Neuronal stem cell (in vitro differentiated cells): ENCODE results near the gene AUTS2.
A peak's percentile ranks its signal among the peaks of the same experiment; 100 is the strongest.

ENCODE experiments used
- DNase-seq: peaks from one replicate; pipeline ENCODE4 v3.0.0-alpha.2; 2013; ENCODE audit warnings: low spot score
- H2AFZ ChIP-seq: one replicate; pipeline ENCODE4 v1.6.1; 2013; ENCODE audit warnings: mild to moderate bottlenecking, low read length, inconsistent platforms
- H2AK5ac ChIP-seq: 2 replicates; pipeline ENCODE4 v1.6.1; 2013; ENCODE audit warnings: low read depth, mild to moderate bottlenecking, inconsistent platforms, low read length, moderate library complexity, mixed read lengths
- H2BK120ac ChIP-seq: 2 replicates; pipeline ENCODE4 v1.6.1; 2013; ENCODE audit warnings: low read depth, mild to moderate bottlenecking, inconsistent platforms, low read length, moderate library complexity, mixed read lengths
- H2BK12ac ChIP-seq: one replicate; pipeline ENCODE4 v1.6.1; 2013; ENCODE audit warnings: low read length, inconsistent platforms
- H2BK15ac ChIP-seq: 2 replicates; pipeline ENCODE4 v1.6.1; 2013; ENCODE audit warnings: mild to moderate bottlenecking, low read length, inconsistent platforms, mixed read lengths
- H2BK5ac ChIP-seq: one replicate; pipeline ENCODE4 v1.6.1; 2013; ENCODE audit warnings: inconsistent platforms, mild to moderate bottlenecking, low read length, moderate library complexity
- H3K14ac ChIP-seq: one replicate; pipeline ENCODE4 v1.6.1; 2013; ENCODE audit warnings: low read length, inconsistent platforms
- H3K18ac ChIP-seq: 2 replicates; pipeline ENCODE4 v1.6.1; 2013; ENCODE audit warnings: low read length, inconsistent platforms
- H3K23ac ChIP-seq: 2 replicates; pipeline ENCODE4 v1.6.1; 2013; ENCODE audit warnings: low read depth, mild to moderate bottlenecking, mixed read lengths, low read length, inconsistent platforms; ENCODE audit not compliant: poor library complexity
- H3K27ac ChIP-seq: replicated peaks from 3 replicates; pipeline ENCODE4 v1.5.1; 2013; ENCODE audit warnings: low read length, inconsistent platforms
- H3K27me3 ChIP-seq, 3 experiments: 2 replicates each; pipeline ENCODE4 v1.6.1; 2013; ENCODE audit warnings: low read length in 3 of 3, mild to moderate bottlenecking in 2 of 3, inconsistent platforms in 1 of 3, low read depth in 1 of 3, mixed read lengths in 1 of 3, moderate library complexity in 1 of 3; ENCODE audit not compliant: control insufficient read depth in 3 of 3, insufficient read depth in 3 of 3
- H3K36me3 ChIP-seq, 2 donors: replicated peaks in 1 of 2; 2 replicates each; pipeline ENCODE4 v1.6.1; 2013; ENCODE audit warnings: low read length in 2 of 2; ENCODE audit not compliant: control insufficient read depth in 2 of 2, insufficient read depth in 2 of 2
- H3K4ac ChIP-seq: 2 replicates; pipeline ENCODE4 v1.6.1; 2013; ENCODE audit warnings: inconsistent platforms, mild to moderate bottlenecking, low read length, moderate library complexity
- H3K4me1 ChIP-seq, 2 donors: 1 replicate in 1 of 2; 2 replicates in 1 of 2; pipeline ENCODE4 v1.6.1; 2013; ENCODE audit warnings: low read length in 2 of 2, low read depth in 1 of 2; ENCODE audit not compliant: control insufficient read depth in 2 of 2, insufficient read depth in 1 of 2
- H3K4me2 ChIP-seq: one replicate; pipeline ENCODE4 v1.6.1; 2013; ENCODE audit warnings: mild to moderate bottlenecking, low read length, inconsistent platforms; ENCODE audit not compliant: insufficient read depth, poor library complexity, severe bottlenecking
- H3K4me3 ChIP-seq, 2 donors: 2 replicates each; pipeline ENCODE4 v1.5.1; 2013; ENCODE audit warnings: low read length in 2 of 2, mild to moderate bottlenecking in 2 of 2, inconsistent platforms in 1 of 2, moderate library complexity in 1 of 2
- H3K79me1 ChIP-seq: one replicate; pipeline ENCODE4 v1.6.1; 2013; ENCODE audit warnings: low read depth, mild to moderate bottlenecking, inconsistent platforms, low read length, moderate library complexity
- H3K9ac ChIP-seq: one replicate; pipeline ENCODE4 v1.6.1; 2013; ENCODE audit warnings: mild to moderate bottlenecking, low read depth, low read length, inconsistent platforms; ENCODE audit not compliant: poor library complexity
- H3K9me3 ChIP-seq, 2 donors: replicated peaks in 1 of 2; 2 replicates each; pipeline versions ENCODE3 to v1.6.1; 2013; ENCODE audit warnings: low read length in 2 of 2, mild to moderate bottlenecking in 2 of 2, inconsistent platforms in 1 of 2, low read depth in 1 of 2, mixed read lengths in 1 of 2, moderate library complexity in 1 of 2; ENCODE audit not compliant: control insufficient read depth in 2 of 2, insufficient read depth in 1 of 2
- H4K8ac ChIP-seq: one replicate; pipeline ENCODE4 v1.6.1; 2013; ENCODE audit warnings: low read depth, mild to moderate bottlenecking, inconsistent platforms, low read length, moderate library complexity
- H4K91ac ChIP-seq: one replicate; pipeline ENCODE4 v1.6.1; 2013; ENCODE audit warnings: low read length, low read depth, mild to moderate bottlenecking, inconsistent platforms; ENCODE audit not compliant: poor library complexity
- WGBS, 2 donors: extraction: QIAGEN DNeasy Blood & Tissue Kit; methylation state at CpG; one replicate each; pipeline ENCODE4 v1.1.7; 2013; ENCODE audit warnings: missing lambda C conversion rate in 2 of 2, mixed read lengths in 1 of 2; ENCODE audit not compliant: insufficient read length in 2 of 2, insufficient replicate concordance in 1 of 2; ENCODE audit errors: extremely low coverage in 2 of 2; 5-methylcytosine and 5-hydroxymethylcytosine counted together

Gene AUTS2

GRCh38 chr7:70630818-70631457 lies 1032.7 kb downstream of the AUTS2 start:
- WGBS, 2 donors, result no CpG with 5 or more reads among the region's 28 CpGs
- H3K4me3 ChIP-seq, result peak overlapping the region in 1 of 2 donors; percentile 32
- no peak overlapping the region for H2BK120ac ChIP-seq
- no peak overlapping the region for H3K18ac ChIP-seq
- no peak overlapping the region for H2BK15ac ChIP-seq
- no peak overlapping the region for H2AK5ac ChIP-seq
- H4K8ac ChIP-seq, result no peak overlapping the region
- H3K14ac ChIP-seq, result no peak overlapping the region
- no peaks in the 10 kb centered on the region for H3K79me1 ChIP-seq
- no peak overlapping the region for H2BK12ac ChIP-seq
- no peak overlapping the region for H3K23ac ChIP-seq
- no peak overlapping the region for H2BK5ac ChIP-seq
- no peak overlapping the region for H3K4me2 ChIP-seq
- no peak overlapping the region for H3K27ac ChIP-seq
- H2AFZ ChIP-seq, result peak overlapping the region; percentile 78
- no peaks in the 10 kb centered on the region for H3K27me3 ChIP-seq
- no peak overlapping the region for H4K91ac ChIP-seq
- no peak overlapping the region for H3K4ac ChIP-seq
- no peaks in the 10 kb centered on the region for H3K36me3 ChIP-seq
- H3K9ac ChIP-seq, result no peak overlapping the region
- DNase-seq, result no peak
- H3K9me3 ChIP-seq, result no peaks in the 10 kb centered on the region
- H3K4me1 ChIP-seq, result peaks cover 19 to 24% of the 10 kb centered on the region in 2 donors

GRCh38 chr7:70631718-70632117 lies 1033.4 kb downstream of the AUTS2 start:
- peaks cover 19 to 24% of the 10 kb centered on the region in 2 donors for H3K4me1 ChIP-seq
- no peak overlapping the region for H3K14ac ChIP-seq
- no peak overlapping the region for H3K4me3 ChIP-seq
- peak overlapping the region; percentile 14 for H2BK5ac ChIP-seq
- no peak for DNase-seq
- H3K4me2 ChIP-seq, result no peak overlapping the region
- H2AK5ac ChIP-seq, result peak overlapping the region; percentile 42
- peak overlapping the region; percentile 45 for H3K18ac ChIP-seq
- no peak overlapping the region for H2BK15ac ChIP-seq
- no peak overlapping the region for H4K91ac ChIP-seq
- no peak overlapping the region for H3K4ac ChIP-seq
- no peaks in the 10 kb centered on the region for H3K79me1 ChIP-seq
- H3K36me3 ChIP-seq, result no peaks in the 10 kb centered on the region
- H2AFZ ChIP-seq, result no peak overlapping the region
- H4K8ac ChIP-seq, result no peak overlapping the region
- no peaks in the 10 kb centered on the region for H3K9me3 ChIP-seq
- no peak overlapping the region for H3K27ac ChIP-seq
- H2BK120ac ChIP-seq, result no peak overlapping the region
- no CpG with 5 or more reads among the region's 9 CpGs for WGBS, 2 donors
- H3K9ac ChIP-seq, result peak overlapping the region; percentile 9
- H2BK12ac ChIP-seq, result no peak overlapping the region
- peak overlapping the region; percentile 19 for H3K23ac ChIP-seq
- no peaks in the 10 kb centered on the region for H3K27me3 ChIP-seq

- no peak overlapping the region for H3K18ac ChIP-seq
- no peak overlapping the region for H4K8ac ChIP-seq
- H3K27ac ChIP-seq, result no peak overlapping the region
- no peaks in the 10 kb centered on the region for H3K27me3 ChIP-seq
- H3K9ac ChIP-seq, result no peak overlapping the region
- no peak overlapping the region for H2AFZ ChIP-seq
- no peak overlapping the region for H2BK12ac ChIP-seq
- peaks cover 19 to 24% of the 10 kb centered on the region in 2 donors for H3K4me1 ChIP-seq
- no peak overlapping the region for H2BK5ac ChIP-seq
- WGBS, 2 donors, result no CpG with 5 or more reads among the region's 5 CpGs
- no peak for DNase-seq
- H3K4ac ChIP-seq, result no peak overlapping the region
- H2BK15ac ChIP-seq, result no peak overlapping the region
- H2AK5ac ChIP-seq, result no peak overlapping the region
- no peak overlapping the region for H3K4me2 ChIP-seq
- no peak overlapping the region for H3K4me3 ChIP-seq
- H3K23ac ChIP-seq, result no peak overlapping the region
- no peak overlapping the region for H2BK120ac ChIP-seq
- H3K36me3 ChIP-seq, result no peaks in the 10 kb centered on the region
- no peaks in the 10 kb centered on the region for H3K9me3 ChIP-seq
- H4K91ac ChIP-seq, result no peak overlapping the region
- no peak overlapping the region for H3K14ac ChIP-seq
- no peaks in the 10 kb centered on the region for H3K79me1 ChIP-seq
Measured at GRCh38 chr7:70632400-70632799, 1034.1 kb downstream of the AUTS2 start.

- Histone ChIP-seq H3K9me3 (no peaks in the 10 kb centered on the region), H3K4ac (no peak overlapping the region), H3K23ac (peak overlapping the region; percentile 25), H4K91ac (no peak overlapping the region), H3K27me3 (no peaks in the 10 kb centered on the region), H3K4me2 (no peak overlapping the region), H3K4me3 (no peak overlapping the region), H2BK15ac (no peak overlapping the region), H4K8ac (no peak overlapping the region), H3K18ac (no peak overlapping the region), H3K36me3 (no peaks in the 10 kb centered on the region), H3K27ac (no peak overlapping the region), H2AFZ (no peak overlapping the region), H3K79me1 (no peaks in the 10 kb centered on the region), H2BK12ac (no peak overlapping the region), H2AK5ac (no peak overlapping the region), H3K4me1 (peaks cover 19 to 24% of the 10 kb centered on the region in 2 donors), H2BK5ac (no peak overlapping the region), H3K9ac (no peak overlapping the region), H2BK120ac (no peak overlapping the region), H3K14ac (no peak overlapping the region)
- DNase-seq, result no peak
- no CpG with 5 or more reads among the region's 8 CpGs for WGBS, 2 donors
Measured at GRCh38 chr7:70634071-70634470, 1035.8 kb downstream of the AUTS2 start.
